GM12878 (cell line): ENCODE results near the gene ANKDD1B.

ENCODE experiments used
- CREB1 ChIP-seq: IDR thresholded peaks from 2 replicates; pipeline ENCODE4 v1.6.1; 2012; ENCODE audit warnings: low read depth, mild to moderate bottlenecking, inconsistent platforms
- MEF2A ChIP-seq: IDR thresholded peaks from 2 replicates; pipeline ENCODE4 v1.6.1; 2011; ENCODE audit warnings: low read depth, mild to moderate bottlenecking, low read length, moderate library complexity; ENCODE audit not compliant: insufficient read depth
- STAT1 ChIP-seq: fragments of 450-650 bp; conservative IDR thresholded peaks from 2 replicates; pipeline ENCODE4 v1.6.1; 2014; ENCODE audit warnings: antibody characterized with exemption, mild to moderate bottlenecking
- YBX1 ChIP-seq: fragments of 450-650 bp; IDR thresholded peaks from 2 replicates; pipeline ENCODE4 v1.6.1; 2016; ENCODE audit warnings: antibody characterized with exemption

DNA sequence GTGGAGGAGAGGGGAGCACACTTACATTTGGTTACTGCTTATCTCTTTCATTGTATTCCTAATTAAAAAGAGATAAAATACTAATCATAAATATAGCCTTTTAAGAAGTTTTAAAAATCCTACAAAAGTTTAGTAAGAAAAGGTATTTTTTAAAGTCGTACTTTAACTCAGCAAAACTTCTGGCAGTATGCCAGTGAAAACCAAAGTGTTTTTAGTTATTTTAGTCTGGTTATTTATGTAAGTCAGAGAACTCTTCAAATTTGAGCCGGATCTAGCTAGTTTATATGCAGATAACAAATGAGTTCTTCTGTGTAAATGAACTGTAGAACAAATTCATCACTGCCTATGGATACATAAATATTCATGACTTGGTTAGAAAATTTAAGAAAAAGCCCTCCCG is 36.5 kb upstream of the ANKDD1B start:
- TF ChIP-seq CREB1 (no peak), STAT1 (no peak), YBX1 (no peak), MEF2A (no peak)
